B cell (primary cell): ENCODE results near the gene SKAP2. TPM values are rescaled to one million over a fixed set of nuclear protein-coding genes. Genes with fewer than 3 reads are reported as not detected.

ENCODE experiments used
- ATAC-seq: fragments of 200-7000 bp; cut with Tn5 transposase; one replicate; pipeline ENCODE4 v1.10.0; 2021; ENCODE audit warnings: low read depth, mild to moderate bottlenecking, moderate number of reproducible peaks, moderate library complexity
- CTCF ChIA-PET: fragments of 350-600 bp; sonication (Branson Sonifier 250); formaldehyde crosslinking; loops from one replicate; lab custom pipeline; 2021; ENCODE audit warnings: antibody characterized with exemption, inconsistent platforms; lab: Charles Lee
- POLR2A ChIA-PET: fragments of 350-600 bp; sonication (Branson Sonifier 250); formaldehyde crosslinking; loops from one replicate; lab custom pipeline; 2021; ENCODE audit warnings: antibody characterized with exemption; lab: Charles Lee
- DNase-seq: peaks from one replicate; pipeline ENCODE4 v3.0.0; 2013
- H2AFZ ChIP-seq: 2 replicates; pipeline ENCODE4 v1.6.1; 2012; ENCODE audit warnings: mild to moderate bottlenecking, low read depth, low read length; ENCODE audit not compliant: insufficient read depth, poor library complexity, severe bottlenecking
- H3K27ac ChIP-seq, 2 donors: 1 replicate in 1 of 2; 2 replicates in 1 of 2; pipeline ENCODE4 v1.5.1; 2012 to 2013; ENCODE audit warnings: low read length in 2 of 2, mild to moderate bottlenecking in 2 of 2, moderate library complexity in 1 of 2
- H3K27me3 ChIP-seq, 4 experiments: fragments of 200-600 bp in 1 of 4; sonication (generic) in 1 of 4; replicated peaks in 1 of 4; 1 replicate in 2 of 4; 2 replicates in 2 of 4; pipeline versions ENCODE4 v1.6.1 to v1.7.0; 2013 to 2016; ENCODE audit warnings: low read length in 3 of 4, mild to moderate bottlenecking in 2 of 4, mixed read lengths in 1 of 4, moderate library complexity in 1 of 4; ENCODE audit not compliant: insufficient read depth in 4 of 4, control insufficient read depth in 3 of 4; ENCODE audit errors: control extremely low read depth in 1 of 4
- H3K36me3 ChIP-seq, 2 experiments: replicated peaks in 1 of 2; 1 replicate in 1 of 2; 2 replicates in 1 of 2; pipeline versions ENCODE4 v1.6.1 to v1.7.1; 2013; ENCODE audit warnings: low read length in 1 of 2; ENCODE audit not compliant: insufficient read depth in 2 of 2, control insufficient read depth in 1 of 2; ENCODE audit errors: control extremely low read depth in 1 of 2, extremely low read depth in 1 of 2
- H3K4me1 ChIP-seq, 2 donors: fragments of 200-600 bp in 1 of 2; sonication (generic) in 1 of 2; 1 replicate in 1 of 2; 2 replicates in 1 of 2; pipeline versions ENCODE4 v1.5.1 to v1.6.1; 2013 to 2017; ENCODE audit warnings: low read length in 2 of 2; ENCODE audit not compliant: control insufficient read depth in 2 of 2, insufficient read depth in 2 of 2
- H3K4me2 ChIP-seq: replicated peaks from 2 replicates; pipeline ENCODE3; 2012; ENCODE audit warnings: mild to moderate bottlenecking, low read depth, low read length; ENCODE audit not compliant: poor library complexity, severe bottlenecking
- H3K4me3 ChIP-seq, 5 experiments: fragments of 200-600 bp in 1 of 5; sonication (generic) in 1 of 5; 1 replicate in 3 of 5; 2 replicates in 2 of 5; pipeline versions ENCODE4 v1.5.1 to v1.7.0; 2011 to 2016; ENCODE audit warnings: low read length in 4 of 5, mild to moderate bottlenecking in 4 of 5, low read depth in 2 of 5, control low read depth in 1 of 5, moderate library complexity in 1 of 5; ENCODE audit not compliant: insufficient read depth in 1 of 5; ENCODE audit errors: control extremely low read depth in 1 of 5, extremely low read depth in 1 of 5
- H3K79me2 ChIP-seq: fragments of 200-600 bp; sonication (generic); one replicate; pipeline ENCODE4 v1.6.0; 2016; ENCODE audit warnings: low read length; ENCODE audit not compliant: control insufficient read depth, insufficient read depth
- H3K9ac ChIP-seq: fragments of 200-600 bp; sonication (generic); 2 replicates; pipeline ENCODE4 v1.6.1; 2017; ENCODE audit warnings: mild to moderate bottlenecking, low read length, moderate library complexity
- H3K9me3 ChIP-seq, 3 donors: one replicate each; pipeline versions ENCODE4 v1.6.1 to v1.7.1; 2013; ENCODE audit warnings: low read length in 2 of 3; ENCODE audit not compliant: control insufficient read depth in 2 of 3, insufficient read depth in 1 of 3; ENCODE audit errors: control extremely low read depth in 1 of 3
- H4K20me1 ChIP-seq: 2 replicates; pipeline ENCODE4 v1.6.0; 2012; ENCODE audit warnings: mild to moderate bottlenecking, low read length; ENCODE audit not compliant: insufficient read depth, control insufficient read depth, poor library complexity, severe bottlenecking
- H3K27ac Mint-ChIP-seq: one replicate; pipeline ENCODE4 v1.8.0; 2021; ENCODE audit warnings: mixed read lengths
- H3K27me3 Mint-ChIP-seq: one replicate; pipeline ENCODE4 v1.8.0; 2021; ENCODE audit warnings: mixed read lengths
- H3K4me1 Mint-ChIP-seq: one replicate; pipeline ENCODE4 v1.8.0; 2021; ENCODE audit warnings: mixed read lengths
- H3K4me3 Mint-ChIP-seq: one replicate; pipeline ENCODE4 v1.8.0; 2021; ENCODE audit warnings: mixed read lengths
- H3K9me3 Mint-ChIP-seq: one replicate; pipeline ENCODE4 v1.8.0; 2022; ENCODE audit warnings: mixed read lengths; ENCODE audit not compliant: insufficient read depth
- CTCF ChIP-seq: fragments of 200-600 bp; IDR thresholded peaks from one replicate; pipeline ENCODE4 v1.8.0; 2022; ENCODE audit warnings: antibody characterized with exemption, mild to moderate bottlenecking
- EZH2 ChIP-seq: IDR thresholded peaks from 2 replicates; pipeline ENCODE4 v1.6.1; 2012; ENCODE audit warnings: borderline replicate concordance, low read depth, mild to moderate bottlenecking, moderate library complexity, low read length; ENCODE audit not compliant: insufficient read depth, poor library complexity, severe bottlenecking
- WGBS: methylation state at CpG from one replicate; pipeline ENCODE4 v1.1.5; 2013; ENCODE audit warnings: missing lambda C conversion rate; ENCODE audit not compliant: insufficient coverage; 5-methylcytosine and 5-hydroxymethylcytosine counted together
- intact Hi-C: fragments of 100-400 bp; cut with micrococcal nuclease; formaldehyde crosslinking; loops from one replicate; pipeline ENCODE4 v1.10.0; 2022
- polyA plus RNA-seq: library from polyadenylated mRNA; depleted of rRNA; stranded (reverse); fragments of >200 nt; gene quantifications from 2 replicates; pipeline ENCODE4 v1.2.3, GENCODE V29; 2012
- total RNA-seq, 2 donors: library from RNA; stranded (reverse); fragments of 120-200 nt in 1 of 2; gene quantifications; 1 replicate in 1 of 2; 2 replicates in 1 of 2; pipeline versions ENCODE4 v1.2.3 to v1.2.4, GENCODE V29; 2013 to 2022

The SKAP2 gene
- total and polyA plus RNA-seq, 2 donors (not counting 1 experiment from before 2014, with no cell fraction given): 12.8 to 58.4 TPM

- Histone ChIP-seq H3K9ac (no peak overlapping the region), H4K20me1 (peaks cover 3% of the 10 kb centered on the region), H3K79me2 (no peaks in the 10 kb centered on the region), H3K27ac (no peak overlapping the region), H3K4me2 (no peak overlapping the region), H3K9me3 (no peaks in the 10 kb centered on the region), H3K4me1 (no peaks in the 10 kb centered on the region), H2AFZ (no peak overlapping the region), H3K36me3 (peaks cover 4 to 28% of the 10 kb centered on the region in 2 experiments), H3K4me3 (no peak overlapping the region), H3K27me3 (no peaks in the 10 kb centered on the region)
- Mint-ChIP-seq H3K27ac (no peak overlapping the region), H3K4me1 (peaks cover 7% of the 10 kb centered on the region), H3K27me3 (no peaks in the 10 kb centered on the region), H3K4me3 (no peak overlapping the region), H3K9me3 (peaks cover 3% of the 10 kb centered on the region)
- ChIA-PET CTCF (interaction anchor here (0.7 kb wide), 1 partner anchor 56 kb away, joined by 3 read pairs; no protein-coding TSS in a partner anchor), POLR2A (interaction anchor here (0.7 kb wide), 1 partner anchor 27 kb away, joined by 3 read pairs; no protein-coding TSS in a partner anchor)
- intact Hi-C loops: no loop called here
- DNase-seq (no peak), ATAC-seq (no peak)
- TF ChIP-seq EZH2 (no peak), CTCF (no peak)
- 100% methylated on average over 1 of the region's 2 CpGs for WGBS
These were observed 128.3 kb downstream of the SKAP2 start for GRCh38 chr7:26735976-26736600.

- Histone ChIP-seq H3K27me3 (no peaks in the 10 kb centered on the region), H3K27ac (peak overlapping the region in 1 of 2 donors; percentile 60), H3K36me3 (peaks cover 5 to 12% of the 10 kb centered on the region in 2 experiments), H3K4me2 (peak overlapping the region; percentile 3), H3K9ac (no peak overlapping the region), H2AFZ (no peak overlapping the region), H3K4me3 (no peak overlapping the region), H3K79me2 (no peaks in the 10 kb centered on the region), H4K20me1 (no peaks in the 10 kb centered on the region), H3K9me3 (peaks cover 0 to 7% (median 0%) of the 10 kb centered on the region in 3 donors), H3K4me1 (peaks cover 0 to 11% of the 10 kb centered on the region in 2 donors)
- Mint-ChIP-seq H3K27me3 (no peaks in the 10 kb centered on the region), H3K27ac (peak overlapping the region; percentile 53), H3K9me3 (peaks cover 9% of the 10 kb centered on the region), H3K4me3 (peak overlapping the region; percentile 10), H3K4me1 (peaks cover 23% of the 10 kb centered on the region)
- ATAC-seq: peak; percentile 28
- ChIA-PET POLR2A (no interaction called here), CTCF (no interaction called here)
- WGBS: no CpG with 5 or more reads among the region's 2 CpGs
- intact Hi-C loops: no loop called here
- TF ChIP-seq EZH2 (no peak), CTCF (no peak)
- peak; percentile 10 for DNase-seq
These were observed 135.1 kb downstream of the SKAP2 start for GRCh38 chr7:26729150-26729775.
